HG03460 (cell line): ENCODE measurements around the gene CDCA7.
"Not testable (repeated sequence)": the region's sequence is repeated elsewhere in the genome, so short reads cannot be mapped to it uniquely, and the experiment has no call there.

Experiments used
- ATAC-seq: cut with Tn5 transposase; IDR thresholded peaks from one replicate; pipeline ENCODE4 v1.9.1; 2021; ENCODE audit not compliant: unreplicated experiment

Gene CDCA7

GRCh38 chr2:173354582-173355131 lies at the start of gene CDCA7:
Gene CDCA7, plus strand, starts transcription at chr2:173354872. Its CDS starts 92 bp downstream, at chr2:173354964.
- peak; percentile 50 for ATAC-seq

GRCh38 chr2:173305303-173305702 lies 49.4 kb upstream of the CDCA7 start:
- ATAC-seq: no peak

GRCh38 chr2:173307293-173307692 lies 47.4 kb upstream of the CDCA7 start:
- ATAC-seq: no peak

GRCh38 chr2:173309370-173309769 lies 45.3 kb upstream of the CDCA7 start:
- not testable (repeated sequence) for ATAC-seq

GRCh38 chr2:173311844-173312606 lies 42.6 kb upstream of the CDCA7 start:
- no peak for ATAC-seq

GRCh38 chr2:173323371-173323770 lies 31.3 kb upstream of the CDCA7 start:
- no peak for ATAC-seq

- no peak for ATAC-seq
Measured at GRCh38 chr2:173326806-173327205, 27.9 kb upstream of the CDCA7 start.

GRCh38 chr2:173327421-173327820 lies 27.3 kb upstream of the CDCA7 start:
- no peak for ATAC-seq

GRCh38 chr2:173333003-173333402 lies 21.7 kb upstream of the CDCA7 start:
- ATAC-seq: not testable (repeated sequence)

- ATAC-seq: no peak
Measured at GRCh38 chr2:173339807-173340206, 14.9 kb upstream of the CDCA7 start.

- no peak for ATAC-seq
Measured at GRCh38 chr2:173343921-173344320, 10.8 kb upstream of the CDCA7 start.

GRCh38 chr2:173346035-173346434 lies 8.6 kb upstream of the CDCA7 start:
- ATAC-seq: no peak

- ATAC-seq: no peak
Measured at GRCh38 chr2:173347305-173348168, 7.1 kb upstream of the CDCA7 start.

- no peak for ATAC-seq
Measured at GRCh38 chr2:173349287-173349686, 5.4 kb upstream of the CDCA7 start.

GRCh38 chr2:173350383-173350782 lies 4.3 kb upstream of the CDCA7 start:
- ATAC-seq: no peak

GRCh38 chr2:173351879-173352278 lies 2.8 kb upstream of the CDCA7 start:
- ATAC-seq: no peak

- no peak for ATAC-seq
Measured at GRCh38 chr2:173353556-173353955, 1.1 kb upstream of the CDCA7 start.

GRCh38 chr2:173354073-173354581 lies 545 bp upstream of the CDCA7 start:
- peak; percentile 52 for ATAC-seq

GRCh38 chr2:173355132-173355865 lies 627 bp downstream of the CDCA7 start:
- ATAC-seq: peak; percentile 33

- peak; percentile 12 for ATAC-seq
Measured at GRCh38 chr2:173355866-173356508, 1.3 kb downstream of the CDCA7 start.
